Measurements from ENCODE around the gene SNAPC2. TPM values are rescaled to one million over a fixed set of nuclear protein-coding genes. Genes with fewer than 3 reads are reported as not detected.
A peak's percentile ranks its signal among the peaks of the same experiment; 100 is the strongest.

The SNAPC2 gene
- total RNA-seq, 1 experiment from 2014 or later: 63.0 TPM

GRCh38 chr19:7924241-7924640 lies 4.1 kb downstream of the SNAPC2 start:
- H3K27ac ChIP-seq (ENCODE audit: low read length): peak overlapping the region; percentile 0; the same call in 1 of the 2 replicates

GRCh38 chr19:7924651-7925170 lies 4.6 kb downstream of the SNAPC2 start:
- no peak for DNase-seq (ENCODE audit: low read depth, low spot score)
- no peak for TF ChIP-seq POLR2AphosphoS5 (IDR thresholded peaks at IDR 0.05; ENCODE audit: low read depth, low read length)
- TF ChIP-seq SIN3A (IDR thresholded peaks at IDR 0.05; ENCODE audit: borderline replicate concordance, insufficient read depth, low read depth, low read length): no peak; the same call in 1 of the 2 replicates
- no peak for TF ChIP-seq CTCF (IDR thresholded peaks at IDR 0.05)
- TF ChIP-seq TCF7L2 (IDR thresholded peaks at IDR 0.05; ENCODE audit: low read depth, low read length): no peak
- no peak for TF ChIP-seq REST (IDR thresholded peaks at IDR 0.05; ENCODE audit: insufficient read depth in 1 of 2, low read depth in 2 of 2, low read length in 1 of 2)
- Histone ChIP-seq H3K4me1 (ENCODE audit: control insufficient read depth, insufficient read depth, low read length) (peaks cover 52% of the 10 kb centered on the region), H3K27me3 (ENCODE audit: control insufficient read depth, insufficient read depth, low read length) (no peaks in the 10 kb centered on the region), H3K9me3 (ENCODE audit: control insufficient read depth, insufficient read depth, low read depth, low read length) (no peaks in the 10 kb centered on the region), H3K27ac (ENCODE audit: low read length) (peak overlapping the region; percentile 34; the same call in 1 of the 2 replicates), H3K4me3 (ENCODE audit: low read depth in 2 of 2, low read length in 2 of 2) (peak overlapping the region; percentile 39 to 46), H3K36me3 (ENCODE audit: control insufficient read depth, insufficient read depth, low read length) (no peaks in the 10 kb centered on the region; the same call in 1 of the 2 replicates)
- intact Hi-C loops (cut with micrococcal nuclease; ENCODE audit: unreplicated experiment) (no loop called here), in situ Hi-C loops (cut with HindIII; ENCODE audit: low pct_unique_long_range_greater_than_20kb, low sequenced_read_pairs) (no loop called here)
- ChIA-PET CTCF (interaction anchor here (0.7 kb wide), 1 partner anchor 13 kb away, joined by 4 read pairs; no protein-coding TSS in a partner anchor), POLR2A (no interaction called here)
- no peak for ATAC-seq
- no TSS peak for BruUV-seq (replicated peaks)

More at GRCh38 chr19:7924241-7924640, 4.1 kb downstream of the SNAPC2 start:
- Histone ChIP-seq H3K9me3 (ENCODE audit: control insufficient read depth, insufficient read depth, low read depth, low read length) (no peaks in the 10 kb centered on the region), H3K36me3 (ENCODE audit: control insufficient read depth, insufficient read depth, low read length) (no peaks in the 10 kb centered on the region; the same call in 1 of the 2 replicates), H3K4me1 (ENCODE audit: control insufficient read depth, insufficient read depth, low read length) (peaks cover 47% of the 10 kb centered on the region), H3K4me3 (ENCODE audit: low read depth in 2 of 2, low read length in 2 of 2) (no peak overlapping the region; a peak in 2 of 4 replicates), H3K27me3 (ENCODE audit: control insufficient read depth, insufficient read depth, low read length) (no peaks in the 10 kb centered on the region)
- no peak for DNase-seq (ENCODE audit: low read depth, low spot score)
- CTCF ChIA-PET: interaction anchor here (0.7 kb wide), 1 partner anchor 12 kb away, joined by 4 read pairs; no protein-coding TSS in a partner anchor
- TF ChIP-seq POLR2AphosphoS5 (IDR thresholded peaks at IDR 0.05; ENCODE audit: low read depth, low read length) (no peak), REST (IDR thresholded peaks at IDR 0.05; ENCODE audit: insufficient read depth in 1 of 2, low read depth in 2 of 2, low read length in 1 of 2) (no peak), TCF7L2 (IDR thresholded peaks at IDR 0.05; ENCODE audit: low read depth, low read length) (no peak), SIN3A (IDR thresholded peaks at IDR 0.05; ENCODE audit: borderline replicate concordance, insufficient read depth, low read depth, low read length) (no peak), CTCF (IDR thresholded peaks at IDR 0.05) (no peak)
- POLR2A ChIA-PET: no interaction called here
- BruUV-seq (replicated peaks): no TSS peak
- intact Hi-C loops (cut with micrococcal nuclease; ENCODE audit: unreplicated experiment): no loop called here
- in situ Hi-C loops (cut with HindIII; ENCODE audit: low pct_unique_long_range_greater_than_20kb, low sequenced_read_pairs): no loop called here
- ATAC-seq: no peak

Data from Panc1 (cell line).